GM21515 (cell line): ENCODE results near the gene RNF215.
"Not testable (repeated sequence)": the region's sequence is repeated elsewhere in the genome, so short reads cannot be mapped to it uniquely, and the experiment has no call there.

Source experiments
- ATAC-seq: cut with Tn5 transposase; IDR thresholded peaks from one replicate; pipeline ENCODE4 v1.9.1; 2021; ENCODE audit not compliant: unreplicated experiment

The RNF215 gene

DNA sequence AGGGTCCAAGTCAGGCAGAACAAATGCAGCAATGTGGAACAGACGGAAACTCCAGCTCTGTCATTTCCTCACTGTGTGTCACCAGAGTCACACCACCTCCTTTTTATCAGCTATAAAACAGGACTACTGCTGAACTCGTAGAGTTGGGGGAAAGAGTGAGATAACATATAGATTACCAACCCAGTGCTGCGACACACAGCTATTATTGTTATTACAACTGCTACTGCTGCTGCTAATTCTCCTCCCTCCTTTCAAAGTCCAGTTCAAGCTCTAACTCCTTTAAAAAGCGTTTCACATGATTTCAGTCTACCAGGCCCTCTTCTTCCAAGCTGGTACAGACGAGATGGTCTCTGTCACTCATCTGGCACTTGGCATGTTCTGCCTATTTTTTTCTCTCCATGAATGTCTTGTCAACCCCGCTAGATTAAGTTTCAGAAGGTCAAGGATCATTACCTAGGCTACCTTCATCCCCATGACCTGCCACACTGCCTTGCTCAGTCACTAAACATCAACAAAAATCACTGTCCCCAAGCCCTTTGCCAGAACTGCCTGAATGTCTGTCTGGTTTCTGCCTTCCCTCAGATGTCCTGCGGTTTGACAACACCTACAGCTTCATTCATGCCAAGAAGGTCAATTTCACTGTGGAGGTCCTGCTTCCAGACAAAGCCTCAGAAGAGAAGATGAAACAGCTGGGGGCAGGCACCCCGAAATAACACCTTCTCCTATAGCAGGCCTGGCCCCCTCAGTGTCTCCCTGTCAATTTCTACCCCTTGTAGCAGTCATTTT lies 34.7 kb upstream of the RNF215 start:
- no peak for ATAC-seq

DNA sequence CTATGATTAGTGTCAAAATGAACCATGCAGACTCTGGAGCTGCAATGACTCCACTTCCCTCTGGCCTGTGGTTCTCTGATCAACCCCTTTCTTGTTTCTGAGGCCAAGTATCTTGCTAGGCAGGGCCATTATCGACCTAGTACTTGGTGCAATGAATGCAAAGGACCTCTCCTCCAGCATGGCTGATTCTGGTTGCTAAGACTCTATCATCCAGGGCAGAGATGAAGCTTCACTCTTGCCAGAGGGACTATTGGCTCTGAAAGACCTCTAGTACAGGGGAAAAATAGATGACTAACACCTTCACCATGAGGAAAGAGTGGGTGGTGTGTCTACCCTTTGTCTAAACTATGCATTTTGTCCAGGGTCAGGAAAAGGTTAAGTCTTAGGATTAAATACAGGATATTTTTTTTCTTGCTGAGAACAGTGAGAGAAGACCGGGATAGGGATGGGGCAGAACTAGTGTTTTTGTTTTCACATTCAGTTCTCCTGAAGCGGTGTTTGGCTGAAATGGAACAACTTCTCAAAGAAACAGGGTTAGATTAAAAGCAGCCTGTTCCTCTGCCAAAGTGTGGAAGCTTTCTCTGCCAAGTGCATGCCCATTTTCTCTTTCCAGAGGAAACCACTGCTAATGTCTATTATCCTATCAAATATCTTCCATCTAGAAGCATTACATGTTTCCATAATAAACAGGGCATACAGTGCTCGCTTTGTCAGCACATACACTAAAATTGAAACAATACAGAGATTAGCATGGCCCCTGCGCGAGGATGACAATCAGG lies 33.3 kb upstream of the RNF215 start:
- ATAC-seq, result no peak

GRCh38 chr22:30416837-30417236 lies 29.6 kb upstream of the RNF215 start:
- ATAC-seq, result no peak

- ATAC-seq, result no peak
Measured at GRCh38 chr22:30416403-30416802, 29.2 kb upstream of the RNF215 start.

GRCh38 chr22:30414525-30415047 lies 27.4 kb upstream of the RNF215 start:
- ATAC-seq, result no peak

DNA sequence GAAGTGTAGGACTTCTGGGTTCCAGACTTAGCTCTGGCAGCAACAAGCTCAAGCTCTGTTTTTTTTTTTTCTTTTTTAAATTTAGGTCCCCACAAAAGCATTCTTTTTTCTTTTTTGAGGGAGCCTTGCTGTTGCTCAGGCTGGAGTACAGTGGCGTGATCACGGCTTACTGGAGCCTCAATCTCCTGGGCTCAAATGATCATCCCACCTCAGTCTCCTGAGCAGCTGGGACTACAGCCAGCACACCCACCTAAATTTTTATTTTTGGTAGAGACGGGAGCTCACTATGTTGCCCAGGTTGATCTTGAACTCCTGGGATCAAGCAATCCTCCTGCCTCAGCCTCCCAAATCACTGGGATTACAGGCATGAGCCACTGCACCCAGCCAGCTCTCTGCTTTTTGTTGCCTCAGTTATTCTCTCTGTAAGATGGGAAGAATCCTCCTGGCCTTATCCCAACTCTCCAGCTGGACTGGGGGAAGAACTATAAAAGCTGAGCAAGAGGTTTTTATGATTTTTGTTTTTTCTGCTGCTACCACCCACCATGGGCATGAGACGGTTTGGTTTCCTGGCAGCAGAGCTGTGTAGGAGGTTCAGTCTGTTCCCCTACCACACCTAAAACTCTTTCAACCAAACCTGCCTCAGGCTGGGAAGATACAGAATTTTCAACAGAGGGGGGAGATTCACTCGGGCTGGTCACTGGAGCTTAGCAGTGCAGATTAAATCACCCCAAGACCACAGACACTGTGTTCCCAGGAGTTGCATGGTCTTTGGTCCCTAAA lies 26.7 kb upstream of the RNF215 start:
- no peak for ATAC-seq

DNA sequence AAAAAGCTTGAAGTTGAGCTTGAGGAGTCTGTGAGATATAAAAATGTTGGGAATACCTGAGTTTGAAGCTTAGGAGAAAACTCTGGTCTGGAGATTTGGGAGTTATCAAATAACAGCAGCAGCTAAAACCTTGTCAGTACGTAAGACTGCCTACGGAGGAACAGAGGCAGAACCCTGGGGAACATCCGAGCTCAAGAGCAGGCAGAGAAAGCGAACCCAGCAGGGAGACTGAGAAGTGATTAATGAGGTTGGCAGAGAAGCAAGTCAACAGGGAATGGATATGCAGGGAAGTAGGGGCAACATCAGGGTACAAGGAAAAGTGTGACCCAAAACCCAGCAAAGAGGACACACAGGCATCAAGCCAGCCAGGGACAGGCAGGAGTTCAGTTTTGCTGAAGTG lies 25.8 kb upstream of the RNF215 start:
- no peak for ATAC-seq

DNA sequence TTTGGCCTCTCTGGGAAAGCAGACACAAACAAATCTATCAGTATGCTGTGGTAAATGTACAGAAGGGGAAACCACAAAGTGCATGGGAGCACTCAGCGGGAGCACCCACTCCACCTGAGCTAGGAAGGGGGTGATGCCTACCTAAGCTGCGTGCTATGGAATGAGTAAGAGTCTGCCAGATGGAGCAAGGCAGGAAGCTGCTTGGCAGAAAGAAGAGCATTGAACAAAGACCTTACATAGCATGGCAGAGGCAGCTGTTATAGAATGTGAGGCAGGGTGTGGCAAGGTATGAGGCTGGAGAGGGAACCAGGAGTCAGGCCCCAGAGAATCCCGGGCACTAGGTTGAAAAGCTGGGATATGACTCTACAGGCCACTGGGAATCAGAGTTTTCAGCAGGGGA lies 24.6 kb upstream of the RNF215 start:
- no peak for ATAC-seq

DNA sequence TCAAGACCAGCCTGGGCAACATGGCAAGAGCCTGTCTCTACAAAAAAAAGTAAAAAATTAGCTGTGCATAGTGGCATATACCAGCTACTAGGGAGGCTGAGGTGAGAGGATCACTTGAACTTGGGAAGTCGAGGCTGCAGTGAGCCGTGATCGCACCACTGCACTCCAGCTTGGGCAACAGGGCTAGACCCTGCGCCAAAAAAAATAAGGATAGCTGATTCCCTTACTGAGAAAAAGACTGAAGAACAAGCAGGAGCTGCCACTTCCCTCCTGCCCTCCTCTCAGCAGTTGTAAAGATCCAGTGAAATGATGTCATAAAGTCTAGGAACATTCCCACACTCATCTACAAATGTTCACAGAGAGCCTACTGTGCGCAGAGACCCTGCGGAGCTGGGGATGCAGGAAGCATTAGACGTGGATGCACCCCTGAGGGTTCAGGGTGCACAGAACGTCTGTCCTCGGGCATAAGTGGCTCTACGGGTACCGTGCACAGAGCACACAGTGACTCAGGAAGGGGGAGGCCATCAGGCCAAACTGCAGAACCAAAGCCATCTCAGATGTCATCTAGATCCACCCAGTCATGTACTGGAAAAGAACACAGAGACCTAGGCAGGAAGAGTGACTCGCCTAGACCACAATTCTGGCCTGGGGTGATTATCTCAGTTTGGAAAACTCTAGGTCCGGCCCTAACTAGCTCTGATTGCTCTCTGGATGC lies 21.3 kb upstream of the RNF215 start:
- no peak for ATAC-seq

- no peak for ATAC-seq
Measured at GRCh38 chr22:30406400-30406799, 19.2 kb upstream of the RNF215 start.

DNA sequence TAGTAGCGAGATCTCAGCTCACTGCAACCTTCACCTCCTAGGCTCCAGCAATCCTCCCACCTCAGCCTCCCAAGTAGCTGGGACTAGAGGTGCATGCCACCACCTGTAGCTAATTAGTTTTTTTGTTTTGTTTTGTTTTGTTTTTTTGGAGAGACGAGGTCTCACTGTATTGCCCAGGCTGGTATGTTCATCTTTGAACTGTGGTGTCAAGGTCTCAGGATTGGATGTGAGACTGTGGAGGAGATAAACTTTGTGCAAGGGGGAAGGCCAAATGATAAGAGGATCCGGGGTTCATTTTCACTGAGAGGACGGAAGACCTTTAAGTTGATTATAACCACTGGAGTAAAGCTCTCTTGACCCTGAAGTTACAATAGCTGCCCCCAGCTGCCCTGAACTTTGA lies 18.5 kb upstream of the RNF215 start:
- ATAC-seq, result no peak

DNA sequence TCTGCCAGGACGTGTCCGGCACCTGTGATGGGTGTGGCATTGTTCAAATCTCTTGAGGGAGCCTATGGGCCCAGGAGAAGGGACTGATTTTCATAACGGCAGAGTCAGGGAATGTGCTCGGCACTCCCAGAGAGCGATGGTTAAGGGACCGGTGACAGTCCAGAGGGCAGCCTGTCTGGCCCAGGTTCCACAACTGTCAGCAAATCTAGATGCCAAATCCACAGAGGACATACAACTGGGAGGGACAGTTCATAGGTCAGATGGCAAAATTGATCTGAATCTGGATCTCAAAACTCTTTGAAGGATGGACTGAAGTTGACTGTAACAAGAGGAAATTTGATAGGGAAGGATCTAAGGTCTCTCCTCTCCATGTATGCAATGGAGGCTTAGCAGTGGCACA lies 17.1 kb upstream of the RNF215 start:
- ATAC-seq, result no peak

- ATAC-seq, result not testable (repeated sequence)
Measured at GRCh38 chr22:30402766-30403104, 15.5 kb upstream of the RNF215 start.

GRCh38 chr22:30402028-30402765 lies 15.0 kb upstream of the RNF215 start:
- no peak for ATAC-seq

GRCh38 chr22:30401024-30401423 lies 13.8 kb upstream of the RNF215 start:
- not testable (repeated sequence) for ATAC-seq

DNA sequence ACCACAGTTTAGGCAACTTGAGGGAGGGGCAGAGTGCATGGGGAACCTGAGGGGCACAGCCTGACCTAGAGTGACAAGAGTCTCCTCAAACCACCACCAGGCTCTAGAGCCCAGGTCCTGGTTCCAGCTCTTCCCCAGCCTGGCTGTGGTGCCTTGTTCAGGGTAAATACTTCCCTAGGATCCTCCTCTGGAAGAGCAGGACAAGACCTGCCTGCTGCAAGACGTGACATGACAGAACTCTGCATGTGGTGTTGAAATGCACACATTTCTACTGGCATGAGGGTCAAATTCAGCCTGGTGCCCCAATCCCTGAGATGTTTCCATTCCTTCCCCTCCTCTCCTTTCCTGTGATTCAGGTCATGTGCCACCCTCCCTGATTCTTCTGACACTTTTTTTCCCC lies 12.9 kb upstream of the RNF215 start:
- no peak for ATAC-seq

DNA sequence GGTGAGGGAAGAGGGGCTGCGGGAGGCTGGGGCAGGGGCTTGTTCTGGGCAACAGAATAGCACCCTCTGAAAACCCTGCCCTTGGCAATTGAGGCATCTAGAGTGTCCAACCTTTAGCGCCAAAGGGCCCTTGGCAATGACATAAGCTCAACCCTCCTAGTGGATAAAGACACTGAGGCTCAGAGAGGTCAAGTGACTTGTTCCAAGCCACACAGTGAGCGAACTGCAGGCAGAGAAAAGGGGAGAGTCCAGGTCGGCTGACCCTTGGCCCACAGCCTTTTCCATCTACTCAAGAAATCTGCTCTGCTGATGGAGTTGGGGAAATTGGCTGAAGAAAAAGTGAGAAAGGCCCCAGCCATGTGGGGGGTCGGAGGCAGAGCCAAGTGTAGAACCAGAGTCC lies 12.5 kb upstream of the RNF215 start:
- no peak for ATAC-seq

- ATAC-seq, result no peak
Measured at GRCh38 chr22:30398685-30399680, 11.8 kb upstream of the RNF215 start.
